NCI-H2107 treated with DMSO at 0.1 percent for 48 hours (cell line): ENCODE measurements around the gene INTS13.
"Not testable (repeated sequence)": the region's sequence is repeated elsewhere in the genome, so short reads cannot be mapped to it uniquely, and the experiment has no call there.

Source experiments
- DNase-seq: peaks from one replicate; lab custom pipeline; 2025; ENCODE audit not compliant: unreplicated experiment; lab: John Stamatoyannopoulos, UW

The INTS13 gene, protein sequence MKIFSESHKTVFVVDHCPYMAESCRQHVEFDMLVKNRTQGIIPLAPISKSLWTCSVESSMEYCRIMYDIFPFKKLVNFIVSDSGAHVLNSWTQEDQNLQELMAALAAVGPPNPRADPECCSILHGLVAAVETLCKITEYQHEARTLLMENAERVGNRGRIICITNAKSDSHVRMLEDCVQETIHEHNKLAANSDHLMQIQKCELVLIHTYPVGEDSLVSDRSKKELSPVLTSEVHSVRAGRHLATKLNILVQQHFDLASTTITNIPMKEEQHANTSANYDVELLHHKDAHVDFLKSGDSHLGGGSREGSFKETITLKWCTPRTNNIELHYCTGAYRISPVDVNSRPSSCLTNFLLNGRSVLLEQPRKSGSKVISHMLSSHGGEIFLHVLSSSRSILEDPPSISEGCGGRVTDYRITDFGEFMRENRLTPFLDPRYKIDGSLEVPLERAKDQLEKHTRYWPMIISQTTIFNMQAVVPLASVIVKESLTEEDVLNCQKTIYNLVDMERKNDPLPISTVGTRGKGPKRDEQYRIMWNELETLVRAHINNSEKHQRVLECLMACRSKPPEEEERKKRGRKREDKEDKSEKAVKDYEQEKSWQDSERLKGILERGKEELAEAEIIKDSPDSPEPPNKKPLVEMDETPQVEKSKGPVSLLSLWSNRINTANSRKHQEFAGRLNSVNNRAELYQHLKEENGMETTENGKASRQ

GRCh38 chr12:26937863-26938700 lies at the start of gene INTS13, which contains the start of gene FGFR1OP2:
INTS13 (minus strand) TSS chr12:26937981; CDS start chr12:26936803, 1,178 bp downstream.
FGFR1OP2 (plus strand) TSS chr12:26938470; CDS start chr12:26954159, 15,689 bp downstream.
- peak; percentile 98 for DNase-seq

GRCh38 chr12:26982866-26983265 lies 45.1 kb upstream of the INTS13 start:
- DNase-seq = no peak

DNA sequence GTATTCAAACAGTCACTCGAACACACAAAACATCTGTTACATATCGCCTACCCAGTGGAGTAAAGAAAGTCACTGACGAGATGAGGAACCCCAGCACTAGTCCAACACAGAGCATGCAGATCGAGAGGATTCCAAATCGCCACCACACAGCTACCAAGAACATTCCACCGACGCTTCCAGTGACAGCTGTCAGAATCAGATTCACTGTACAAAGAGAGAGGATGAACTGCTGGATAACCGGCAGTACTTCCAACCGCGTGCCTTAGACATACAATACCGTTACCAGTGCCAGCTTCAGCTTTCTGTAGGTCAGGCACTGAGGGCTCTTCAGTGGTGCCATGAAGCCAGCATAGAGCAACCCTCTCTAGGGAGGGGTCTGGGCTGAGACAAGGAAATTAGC lies 42.0 kb upstream of the INTS13 start:
- no peak for DNase-seq

DNA sequence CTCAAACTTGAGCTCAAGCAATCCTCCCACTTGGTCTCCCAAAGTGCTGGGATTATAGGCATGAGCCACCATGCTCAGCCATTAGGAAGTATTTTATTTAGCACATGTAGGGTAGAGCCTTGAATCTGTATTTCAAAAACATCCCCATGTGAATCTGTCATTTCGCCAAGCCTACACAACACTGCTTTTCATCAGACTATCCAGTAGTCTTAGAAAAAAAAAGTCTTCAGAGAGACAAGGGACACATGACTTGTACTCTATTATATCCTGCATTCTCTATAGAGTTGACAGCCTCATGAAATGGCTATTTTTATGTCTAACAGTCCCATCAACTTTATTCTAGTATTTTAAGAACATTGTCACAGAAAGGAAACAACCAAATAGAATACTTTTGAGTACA lies 41.0 kb upstream of the INTS13 start:
- no peak for DNase-seq

- DNase-seq = no peak
Observed at GRCh38 chr12:26976687-26977086, 38.9 kb upstream of the INTS13 start.

DNA sequence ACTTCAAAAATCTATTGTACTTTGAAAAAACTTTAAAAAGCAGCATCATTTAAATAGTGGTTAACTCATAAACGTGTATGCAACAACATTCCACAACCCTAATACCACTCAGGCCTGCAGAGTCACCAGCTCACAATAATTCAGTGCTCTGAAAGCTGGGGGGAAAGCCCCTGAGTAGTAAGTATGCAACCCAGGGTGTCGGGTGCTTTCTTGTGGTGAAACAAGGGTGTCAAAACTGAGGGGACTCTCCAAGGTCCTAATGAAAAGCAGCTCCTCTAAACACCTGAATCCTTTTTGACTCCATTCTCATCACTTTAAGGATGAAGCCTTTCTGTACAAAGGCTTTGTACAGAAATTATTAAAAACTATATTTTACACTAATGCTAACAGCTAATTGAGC lies 34.2 kb upstream of the INTS13 start:
- no peak for DNase-seq

DNA sequence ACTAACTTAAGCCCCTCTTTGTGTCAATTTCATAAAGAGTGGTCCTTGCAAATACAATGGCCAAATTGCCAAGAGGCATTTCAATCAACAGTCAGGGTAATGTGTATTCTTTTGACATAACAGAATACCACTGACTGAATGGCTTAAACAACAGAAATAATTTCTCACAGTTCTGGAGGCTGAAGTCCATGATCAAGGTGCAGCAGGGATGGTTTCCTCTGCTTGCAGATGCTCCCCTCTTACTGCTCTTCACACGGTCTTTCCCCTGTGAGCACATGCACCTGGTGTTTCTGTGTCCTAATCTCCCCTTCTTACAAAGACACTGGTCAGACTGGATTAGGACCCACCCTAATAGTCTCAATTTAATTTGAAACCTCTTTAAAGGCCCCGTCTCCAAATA lies 32.4 kb upstream of the INTS13 start:
- no peak for DNase-seq

DNA sequence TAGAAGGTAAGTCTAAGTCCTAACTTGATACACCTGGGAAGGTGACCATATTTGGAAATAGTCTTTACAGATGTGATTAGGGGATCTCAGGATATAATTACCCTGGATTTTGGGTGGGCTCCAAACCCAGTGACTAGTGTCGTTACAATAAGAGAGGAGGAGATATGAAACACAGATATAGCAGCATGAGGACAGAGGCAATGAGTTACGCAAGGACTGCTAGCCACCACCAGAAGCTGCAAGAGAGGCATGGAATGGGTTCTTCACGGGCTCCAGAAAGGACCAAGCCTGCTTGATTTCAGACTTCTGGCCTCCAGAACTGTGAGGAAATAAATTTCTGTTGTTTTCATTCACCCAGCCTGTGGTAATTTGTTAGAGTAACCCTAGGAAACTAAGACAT lies 29.1 kb upstream of the INTS13 start:
- no peak for DNase-seq

- DNase-seq = no peak
Observed at GRCh38 chr12:26963413-26963812, 25.6 kb upstream of the INTS13 start.

- no peak for DNase-seq
Observed at GRCh38 chr12:26961803-26962202, 24.0 kb upstream of the INTS13 start.

DNA sequence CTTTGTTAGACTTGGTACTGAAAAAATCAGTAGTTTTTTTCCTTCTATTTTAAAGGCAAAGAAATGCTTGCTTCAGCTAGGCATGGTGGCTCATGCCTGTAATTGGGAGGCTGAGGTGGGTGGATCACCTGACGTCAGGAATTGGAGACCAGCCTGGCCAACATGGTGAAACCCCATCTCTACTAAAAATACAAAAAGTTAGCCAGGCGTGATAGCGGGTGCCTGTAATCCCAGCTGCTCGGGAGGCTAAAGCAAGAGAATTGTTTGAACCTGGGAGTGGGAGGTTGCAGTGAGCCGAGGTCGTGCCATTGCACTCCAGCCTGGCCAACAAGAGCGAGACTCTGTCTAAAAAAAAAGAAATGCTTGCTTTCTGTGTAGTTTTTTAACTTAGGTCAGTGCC lies 23.6 kb upstream of the INTS13 start:
- not testable (repeated sequence) for DNase-seq

DNA sequence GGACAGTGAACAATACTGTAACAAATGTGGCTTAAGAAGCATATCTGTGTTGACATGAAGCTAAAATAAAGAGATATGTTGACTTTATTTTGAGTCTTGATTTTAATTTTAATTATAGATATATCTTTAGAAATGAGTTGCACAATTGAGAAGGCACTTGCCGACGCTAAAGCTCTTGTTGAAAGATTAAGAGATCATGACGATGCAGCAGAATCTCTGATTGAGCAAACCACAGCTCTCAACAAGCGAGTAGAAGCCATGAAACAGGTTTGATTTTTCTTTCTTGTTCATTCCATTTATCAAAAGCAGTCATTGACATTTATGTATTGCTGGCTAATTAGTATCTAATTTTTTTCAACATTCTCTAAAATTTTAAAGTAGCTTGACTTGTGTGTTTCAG lies 16.2 kb upstream of the INTS13 start:
- DNase-seq = no peak

DNA sequence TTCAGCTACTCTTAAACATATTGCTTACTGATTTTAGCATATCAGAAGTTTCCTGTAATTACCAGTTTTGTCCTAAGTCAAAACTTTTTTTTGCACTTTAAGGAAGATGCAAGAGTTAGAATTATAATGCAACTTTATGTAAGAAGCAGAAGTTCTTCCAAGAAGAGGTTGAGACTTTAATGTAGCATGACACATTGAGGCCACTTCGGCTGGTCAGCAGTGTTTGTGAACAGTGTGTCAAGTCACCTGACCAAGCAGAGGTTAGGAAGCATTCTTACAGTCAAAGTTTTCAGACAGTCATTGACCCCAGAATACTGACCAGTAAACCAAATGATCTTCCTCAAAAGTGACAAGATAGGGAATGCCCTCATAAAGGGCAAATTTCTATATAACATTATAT lies 15.7 kb upstream of the INTS13 start:
- no peak for DNase-seq

DNA sequence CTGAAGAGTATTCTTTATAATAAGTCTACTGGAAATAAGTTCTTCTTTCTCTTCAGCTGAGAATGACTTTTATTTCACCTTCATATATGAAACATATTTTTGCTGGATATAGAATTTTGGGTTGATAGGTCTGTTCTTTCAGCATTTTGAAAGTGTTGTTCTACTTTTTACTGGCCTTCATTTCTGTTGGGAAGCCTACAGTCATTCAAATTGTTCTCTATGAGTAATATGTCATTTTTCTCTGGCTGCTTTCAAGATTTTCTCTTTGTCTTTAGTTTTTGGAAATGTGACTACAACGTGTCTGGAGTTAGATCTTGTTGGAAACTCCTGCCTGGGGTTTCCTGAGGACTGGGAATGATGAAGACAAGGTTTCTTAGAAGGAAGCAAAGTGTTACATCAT lies 10.5 kb upstream of the INTS13 start:
- DNase-seq = no peak

DNA sequence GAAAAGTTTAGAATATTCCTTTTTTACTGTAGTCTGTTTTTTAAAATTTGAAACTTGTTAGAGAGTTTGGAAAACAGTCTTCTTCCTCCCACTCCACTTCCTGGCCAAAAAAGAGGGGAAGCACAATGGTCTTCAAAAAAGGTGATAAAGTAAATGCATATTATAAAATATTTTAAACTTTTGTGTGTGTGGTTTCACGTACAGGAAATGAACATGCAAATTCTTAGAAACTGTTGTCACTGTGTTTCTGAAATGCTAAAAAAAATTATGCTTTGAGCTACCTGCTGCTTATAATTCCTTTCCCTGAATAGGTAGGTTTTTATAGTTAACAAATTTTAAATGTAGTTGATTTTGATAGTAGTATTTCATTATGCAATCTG lies 3.4 kb upstream of the INTS13 start:
- DNase-seq = no peak

- no peak for DNase-seq
Observed at GRCh38 chr12:26940516-26941214, 2.9 kb upstream of the INTS13 start.

GRCh38 chr12:26939953-26940352 lies 2.2 kb upstream of the INTS13 start:
- DNase-seq = no peak

DNA sequence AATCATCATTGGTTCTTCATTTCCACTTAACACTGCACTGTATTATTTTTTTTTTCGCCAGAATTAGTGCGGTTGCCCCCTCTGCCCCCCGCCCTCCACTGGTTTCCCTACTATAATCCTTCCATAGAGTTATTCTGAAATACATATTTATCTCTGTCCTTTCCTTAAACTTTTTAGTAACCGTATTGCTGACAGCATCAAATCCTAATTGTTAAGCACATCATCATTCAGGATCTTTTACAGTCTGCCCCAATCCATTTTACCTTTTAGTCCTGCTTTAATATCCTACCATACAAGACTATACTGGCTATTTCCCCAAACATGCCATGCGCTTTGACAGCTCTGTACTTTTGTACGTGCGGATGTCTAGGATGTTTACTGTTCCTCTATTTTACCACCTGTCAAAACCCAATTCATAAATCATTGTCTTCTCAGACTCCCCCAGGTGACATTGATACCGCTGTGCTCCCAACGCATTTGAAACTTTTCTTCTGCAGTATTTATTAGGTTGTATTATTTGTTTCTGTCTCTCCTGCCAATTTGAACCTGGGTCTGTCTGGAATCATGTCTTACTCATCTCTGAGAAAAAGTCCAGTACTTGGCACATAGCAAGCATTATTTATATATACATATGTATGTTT lies 1.5 kb upstream of the INTS13 start:
- peak; percentile 25 for DNase-seq

DNA sequence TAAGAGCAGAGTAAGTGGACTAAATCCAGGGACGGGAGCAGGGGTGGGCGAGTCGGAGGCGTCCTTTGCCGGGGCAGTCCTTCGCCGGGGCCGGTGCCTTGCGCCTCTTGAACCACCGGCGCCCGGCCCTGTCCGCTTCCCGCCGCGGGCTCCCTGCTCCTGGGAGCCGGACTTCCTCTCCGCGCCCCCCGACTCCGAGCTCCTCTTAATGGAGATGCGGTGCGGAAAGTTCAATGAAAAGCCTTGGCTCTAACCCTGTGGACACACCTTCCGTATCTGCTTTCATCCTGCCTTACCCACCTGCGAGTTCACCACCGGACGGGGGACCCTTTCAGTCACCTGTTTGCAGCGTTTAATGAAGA lies 901 bp upstream of the INTS13 start:
- DNase-seq = peak; percentile 40

DNA sequence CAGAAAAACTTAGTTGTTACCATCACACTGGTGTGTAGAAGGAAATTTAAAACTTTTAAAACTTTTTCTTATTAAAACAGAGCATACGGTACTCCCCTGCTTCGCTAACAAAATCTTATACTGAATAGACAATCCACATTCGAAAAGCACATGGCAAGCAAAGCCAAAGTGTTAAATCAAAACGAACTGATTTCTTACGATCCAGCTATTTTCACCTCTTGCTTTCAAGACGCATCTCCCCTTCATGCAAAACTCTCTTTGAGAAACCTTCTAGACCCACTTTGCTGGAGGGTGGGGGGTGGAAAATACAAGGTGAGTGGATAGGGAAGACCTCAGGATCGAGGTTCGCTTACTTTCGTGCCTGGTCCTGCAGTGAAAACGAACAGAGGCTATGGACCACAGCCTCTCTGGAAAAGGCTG lies 328 bp downstream of the INTS13 start:
- DNase-seq = peak; percentile 66
